Glomerular visceral epithelial cell (primary cell): ENCODE data around the gene PPP4C.
"Not testable (repeated sequence)": the region's sequence is repeated elsewhere in the genome, so short reads cannot be mapped to it uniquely, and the experiment has no call there.

Source experiments
- DNase-seq: peaks from one replicate; pipeline ENCODE4 v3.0.0-alpha.2; 2016; ENCODE audit errors: extremely low spot score

The PPP4C gene

DNA sequence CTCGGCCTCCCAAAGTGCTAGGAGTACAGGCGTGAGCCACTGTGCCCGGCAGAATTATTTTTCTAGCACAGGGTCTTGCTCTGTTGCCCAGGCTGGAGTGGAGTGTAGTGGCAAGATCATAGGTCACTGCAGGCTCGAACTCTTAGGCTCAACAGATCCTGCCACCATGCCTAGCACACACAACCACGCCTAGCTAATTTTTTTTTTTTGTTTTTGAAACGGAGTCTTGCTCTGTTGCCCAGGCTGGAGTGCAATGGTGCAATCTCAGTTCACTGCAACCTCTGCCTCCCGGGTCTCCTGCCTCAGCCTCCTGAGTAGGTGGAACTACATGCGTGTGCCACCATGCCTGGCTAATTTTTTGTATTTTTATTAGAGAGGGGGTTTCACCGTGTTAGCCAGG lies 49.9 kb downstream of the PPP4C start:
- DNase-seq, result not testable (repeated sequence)

DNA sequence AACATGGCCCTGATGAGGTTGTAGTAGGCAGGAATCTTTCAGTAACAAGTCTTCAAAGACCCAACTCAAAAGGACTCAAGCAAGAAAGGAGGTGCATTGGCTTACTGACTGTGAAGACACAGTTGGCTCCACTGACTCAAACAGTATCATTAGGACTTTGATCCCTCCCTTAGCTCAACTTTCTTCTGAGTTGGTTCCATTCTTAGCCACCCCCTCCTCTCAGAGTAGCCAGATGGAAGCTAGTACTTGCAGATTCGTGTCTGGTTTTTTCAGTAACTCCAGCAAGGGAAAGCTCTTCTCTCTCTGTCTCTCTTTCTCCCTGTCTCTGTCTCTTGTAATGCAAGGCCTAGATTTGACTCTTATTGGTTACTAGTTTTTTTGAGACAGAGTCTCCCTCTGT lies 52.2 kb downstream of the PPP4C start:
- no peak for DNase-seq

DNA sequence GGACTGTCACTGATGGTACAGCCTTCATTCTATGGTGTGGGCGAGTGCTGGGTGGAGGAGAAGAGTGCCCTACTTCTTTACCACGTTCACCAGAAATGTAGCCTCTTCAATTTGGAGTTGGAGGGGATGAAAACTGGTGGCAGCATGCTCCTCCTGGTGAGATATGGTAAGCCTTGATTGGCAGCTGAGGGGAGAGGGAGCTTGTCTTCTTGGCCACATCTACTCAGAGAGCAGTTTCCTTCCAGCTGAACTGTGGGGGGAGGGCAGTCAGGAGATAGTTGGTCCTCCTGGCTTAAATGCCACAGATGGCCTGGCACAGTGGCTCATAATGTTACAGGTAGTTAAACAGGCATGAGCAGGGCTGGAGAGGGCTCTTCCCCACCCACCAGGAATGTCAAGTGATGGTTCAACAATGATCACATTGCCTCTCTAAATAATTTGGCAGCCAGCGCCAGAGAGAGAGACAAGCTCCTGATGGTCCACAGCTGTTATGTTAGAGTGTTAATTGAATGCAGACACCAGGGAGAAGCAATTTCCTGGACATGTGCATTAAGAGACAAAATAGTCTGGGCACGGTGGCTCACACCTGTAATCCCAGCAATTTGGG lies 56.2 kb downstream of the PPP4C start:
- DNase-seq, result no peak

DNA sequence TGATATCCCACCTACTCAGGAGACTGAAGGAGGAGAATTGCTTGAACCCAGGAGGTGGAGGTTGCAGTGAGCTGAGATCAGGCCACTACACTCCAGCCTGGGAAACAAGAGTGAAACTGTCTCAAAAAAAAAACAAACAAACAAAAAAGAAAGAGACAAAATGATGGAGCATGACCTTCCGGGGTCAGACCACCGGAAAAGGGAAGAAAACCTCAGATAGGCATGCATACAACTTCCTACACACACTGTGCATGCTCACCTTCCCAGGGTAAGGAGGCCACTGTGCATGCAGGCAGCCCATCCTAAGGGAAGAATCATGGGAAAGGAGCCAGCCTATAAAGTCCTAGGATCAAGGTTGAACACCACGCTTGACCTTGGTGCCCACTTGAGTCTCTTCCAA lies 56.8 kb downstream of the PPP4C start:
- DNase-seq, result no peak
